Measurements from ENCODE around the gene NT5C1B.

NT5C1B gene

DNA sequence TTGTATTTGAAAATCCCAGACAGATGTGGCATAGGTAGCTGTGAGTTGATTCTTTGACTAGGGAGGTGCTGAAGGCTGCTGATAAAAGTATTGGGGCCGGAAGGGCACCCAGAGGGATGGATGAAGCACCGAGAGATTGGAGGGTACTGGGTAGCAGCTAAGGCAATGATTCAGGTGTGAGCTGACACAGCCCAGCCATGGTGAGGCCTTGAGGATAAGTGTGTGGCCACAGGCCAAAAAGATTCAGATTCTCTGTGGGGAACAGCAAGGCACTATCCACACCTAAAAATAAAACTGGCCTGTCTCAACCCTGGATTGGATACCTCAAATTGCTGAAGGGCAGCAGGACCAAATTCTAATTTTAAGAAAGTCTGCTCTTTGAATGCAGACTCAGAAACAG lies 64.1 kb downstream of the NT5C1B start:
- no peak for DNase-seq (ENCODE audit: low read depth)
- H3K4me3 ChIP-seq (ENCODE audit: control insufficient read depth, low read depth, low read length): no peak overlapping the region
- TF ChIP-seq, protein P1, sequence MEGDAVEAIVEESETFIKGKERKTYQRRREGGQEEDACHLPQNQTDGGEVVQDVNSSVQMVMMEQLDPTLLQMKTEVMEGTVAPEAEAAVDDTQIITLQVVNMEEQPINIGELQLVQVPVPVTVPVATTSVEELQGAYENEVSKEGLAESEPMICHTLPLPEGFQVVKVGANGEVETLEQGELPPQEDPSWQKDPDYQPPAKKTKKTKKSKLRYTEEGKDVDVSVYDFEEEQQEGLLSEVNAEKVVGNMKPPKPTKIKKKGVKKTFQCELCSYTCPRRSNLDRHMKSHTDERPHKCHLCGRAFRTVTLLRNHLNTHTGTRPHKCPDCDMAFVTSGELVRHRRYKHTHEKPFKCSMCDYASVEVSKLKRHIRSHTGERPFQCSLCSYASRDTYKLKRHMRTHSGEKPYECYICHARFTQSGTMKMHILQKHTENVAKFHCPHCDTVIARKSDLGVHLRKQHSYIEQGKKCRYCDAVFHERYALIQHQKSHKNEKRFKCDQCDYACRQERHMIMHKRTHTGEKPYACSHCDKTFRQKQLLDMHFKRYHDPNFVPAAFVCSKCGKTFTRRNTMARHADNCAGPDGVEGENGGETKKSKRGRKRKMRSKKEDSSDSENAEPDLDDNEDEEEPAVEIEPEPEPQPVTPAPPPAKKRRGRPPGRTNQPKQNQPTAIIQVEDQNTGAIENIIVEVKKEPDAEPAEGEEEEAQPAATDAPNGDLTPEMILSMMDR (IDR thresholded peaks at IDR 0.05; ENCODE audit: control insufficient read depth, insufficient read depth, low read depth, low read length, missing control alignments): no peak

DNA sequence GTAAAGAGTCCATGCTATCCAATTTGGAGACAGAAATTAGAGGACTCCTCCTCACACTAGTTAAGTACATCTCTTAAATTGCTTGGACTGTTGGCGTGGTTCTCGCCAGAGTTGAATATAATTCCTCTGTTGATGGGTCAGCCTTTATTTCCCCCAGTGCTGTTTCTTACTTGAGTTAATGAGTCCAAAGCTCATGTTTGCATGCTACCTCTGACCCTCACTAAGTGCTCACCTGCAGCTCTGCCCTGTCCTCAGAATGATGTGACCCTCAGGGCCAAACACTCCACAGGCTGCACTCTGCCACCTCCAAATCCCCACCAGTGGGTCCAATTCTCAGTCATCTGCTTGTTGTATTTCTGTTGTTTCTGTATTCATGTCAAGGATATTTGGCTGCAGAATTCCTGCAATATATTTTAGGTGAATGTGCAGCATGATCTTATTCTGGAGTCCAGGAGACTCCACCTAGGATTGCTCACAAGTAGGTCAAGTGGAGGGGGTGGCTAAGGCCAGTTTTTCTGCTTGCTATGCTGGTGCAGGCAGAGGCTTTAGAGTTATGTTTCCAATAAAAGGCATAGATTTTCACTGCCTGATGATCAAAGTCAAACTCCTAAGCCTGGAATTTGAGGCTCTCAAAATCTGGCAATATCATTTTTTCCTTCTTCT lies 66.8 kb downstream of the NT5C1B start:
- TF ChIP-seq, protein P1 (IDR thresholded peaks at IDR 0.05; ENCODE audit: control insufficient read depth, insufficient read depth, low read depth, low read length, missing control alignments): no peak
- H3K4me3 ChIP-seq (ENCODE audit: control insufficient read depth, low read depth, low read length): no peak overlapping the region
- no peak for DNase-seq (ENCODE audit: low read depth)

- TF ChIP-seq, protein P1 (IDR thresholded peaks at IDR 0.05; ENCODE audit: control insufficient read depth, insufficient read depth, low read depth, low read length, missing control alignments): peak; percentile 90
- DNase-seq (ENCODE audit: low read depth): peak; percentile 37
Observed at GRCh38 chr2:18520451-18521425, 68.6 kb downstream of the NT5C1B start.

DNA sequence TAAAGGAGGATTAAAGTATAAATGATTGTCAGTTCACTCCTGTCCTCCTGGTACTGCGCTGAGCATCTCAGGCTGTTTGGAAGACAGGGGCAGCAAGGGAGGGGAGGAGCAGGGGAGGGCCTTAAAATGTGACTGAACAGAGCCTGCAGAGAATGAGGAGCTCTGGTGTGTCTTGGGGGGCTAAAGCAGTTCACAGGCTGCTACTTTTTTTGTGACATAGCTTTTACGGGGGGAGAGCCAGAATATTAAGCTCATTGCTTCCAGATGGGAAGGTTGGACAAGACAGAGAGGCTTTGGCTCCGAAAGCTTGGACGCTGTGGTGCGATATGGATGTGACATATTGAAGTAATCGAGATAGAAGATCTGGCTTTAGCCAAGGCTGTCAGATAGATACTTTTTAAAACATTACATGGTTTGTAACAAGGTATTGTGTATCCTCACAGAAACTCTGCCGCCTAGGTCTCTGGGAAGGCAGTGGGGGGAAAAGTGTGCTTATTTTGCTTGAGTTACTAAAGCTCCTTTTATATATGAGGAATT lies 69.4 kb downstream of the NT5C1B start:
- no peak for DNase-seq (ENCODE audit: low read depth)
- TF ChIP-seq, protein P1 (IDR thresholded peaks at IDR 0.05; ENCODE audit: control insufficient read depth, insufficient read depth, low read depth, low read length, missing control alignments): no peak
- no peak overlapping the region for H3K4me3 ChIP-seq (ENCODE audit: control insufficient read depth, low read depth, low read length)

More at GRCh38 chr2:18520451-18521425, 68.6 kb downstream of the NT5C1B start:
- no peak overlapping the region for H3K4me3 ChIP-seq (ENCODE audit: control insufficient read depth, low read depth, low read length)

GRCh38 chr2:18518116-18519111 lies 71.0 kb downstream of the NT5C1B start:
- no peak for DNase-seq (ENCODE audit: low read depth)
- TF ChIP-seq, protein P1 (IDR thresholded peaks at IDR 0.05; ENCODE audit: control insufficient read depth, insufficient read depth, low read depth, low read length, missing control alignments): no peak
- no peak overlapping the region for H3K4me3 ChIP-seq (ENCODE audit: control insufficient read depth, low read depth, low read length)
